Dermis microvascular lymphatic vessel endothelial cell (primary cell): ENCODE measurements around the gene LYRM1. TPM values are rescaled to one million over a fixed set of nuclear protein-coding genes. Genes with fewer than 3 reads are reported as not detected.
"Not testable (repeated sequence)": the region's sequence is repeated elsewhere in the genome, so short reads cannot be mapped to it uniquely, and the experiment has no call there.

Experiments
- DNase-seq, 2 donors: peaks; one replicate each; pipeline versions ENCODE4 v3.0.0 to v3.0.0-alpha.2; 2010; ENCODE audit warnings: low read depth in 2 of 2
- total RNA-seq: library from RNA; depleted of rRNA; stranded (reverse); fragments of >200 nt; gene quantifications from 2 replicates; pipeline ENCODE4 v1.2.1, GENCODE V29; 2014

LYRM1 gene
- total RNA-seq, 1 donor from 2014 or later = 41.0 TPM

DNA sequence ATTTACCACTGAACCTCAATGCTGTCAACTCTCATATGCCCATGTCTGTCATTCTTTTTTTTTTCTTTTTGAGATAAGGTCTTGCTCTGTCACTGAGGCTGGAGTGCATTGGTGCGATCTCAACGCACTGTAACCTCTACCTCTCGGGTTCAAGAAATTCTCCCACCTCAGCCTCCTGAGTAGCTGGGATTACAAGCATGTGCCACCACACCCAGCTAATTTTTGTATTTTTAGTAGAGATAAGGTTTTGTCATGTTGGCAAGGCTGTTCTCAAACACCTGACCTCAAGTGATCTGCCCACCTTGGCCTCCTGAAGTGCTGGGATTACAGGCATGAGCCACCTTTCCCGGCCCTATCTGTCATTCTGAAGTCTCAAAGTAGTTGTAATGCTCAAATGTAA, 72.6 kb downstream of the LYRM1 start:
- not testable (repeated sequence) for DNase-seq

Other genes with a start within 250 kb of the LYRM1 start
- not detected in 2 replicates for gene ACSM1, start 203.1 kb upstream of the LYRM1 start, total RNA-seq
- gene THUMPD1, start 159.0 kb upstream of the LYRM1 start, total RNA-seq = 57.3 and 82.7 TPM in 2 replicates
- 0.13 TPM in 2 replicates for gene ACSM3, start 136.8 kb upstream of the LYRM1 start, total RNA-seq
- 7.8 and 9.2 TPM in 2 replicates for gene ERI2, start 94.3 kb upstream of the LYRM1 start, total RNA-seq
- 2.7 and 2.9 TPM in 2 replicates for gene REXO5, start 94.2 kb upstream of the LYRM1 start, total RNA-seq
- 15.5 and 21.5 TPM in 2 replicates for gene DCUN1D3, start 413 bp upstream of the LYRM1 start, total RNA-seq